ENCODE results near the gene RPL13A. TPM values are rescaled to one million over a fixed set of nuclear protein-coding genes. Genes with fewer than 3 reads are reported as not detected.
A peak's percentile ranks its signal among the peaks of the same experiment; 100 is the strongest.

RPL13A gene
- total and polyA plus RNA-seq, 9 of the 15 experiments (the other 6 are each of a cell fraction or from before 2014, with no cell fraction given): 1,744 to 5,482 (median 2,949) TPM

DNA sequence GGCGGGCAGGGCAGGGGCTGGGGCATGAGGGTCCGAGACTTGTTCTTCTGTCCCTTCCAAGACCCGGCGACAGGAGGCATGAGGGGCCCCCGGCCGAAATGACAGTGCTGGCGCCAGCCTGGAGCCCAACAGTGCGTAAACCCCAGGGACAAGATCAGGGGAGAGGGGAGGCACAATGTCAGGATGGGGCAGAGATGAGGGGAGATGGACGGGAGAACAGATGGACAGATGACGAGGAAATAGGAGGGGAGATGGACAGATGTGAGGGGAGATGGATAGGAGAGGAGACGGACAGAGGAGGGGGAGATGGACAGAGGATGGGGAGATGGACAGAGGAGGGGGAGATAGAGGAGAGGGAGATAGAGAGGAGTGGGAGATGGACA is 12.9 kb upstream of the RPL13A start (continued):
- TF ChIP-seq, protein P1, sequence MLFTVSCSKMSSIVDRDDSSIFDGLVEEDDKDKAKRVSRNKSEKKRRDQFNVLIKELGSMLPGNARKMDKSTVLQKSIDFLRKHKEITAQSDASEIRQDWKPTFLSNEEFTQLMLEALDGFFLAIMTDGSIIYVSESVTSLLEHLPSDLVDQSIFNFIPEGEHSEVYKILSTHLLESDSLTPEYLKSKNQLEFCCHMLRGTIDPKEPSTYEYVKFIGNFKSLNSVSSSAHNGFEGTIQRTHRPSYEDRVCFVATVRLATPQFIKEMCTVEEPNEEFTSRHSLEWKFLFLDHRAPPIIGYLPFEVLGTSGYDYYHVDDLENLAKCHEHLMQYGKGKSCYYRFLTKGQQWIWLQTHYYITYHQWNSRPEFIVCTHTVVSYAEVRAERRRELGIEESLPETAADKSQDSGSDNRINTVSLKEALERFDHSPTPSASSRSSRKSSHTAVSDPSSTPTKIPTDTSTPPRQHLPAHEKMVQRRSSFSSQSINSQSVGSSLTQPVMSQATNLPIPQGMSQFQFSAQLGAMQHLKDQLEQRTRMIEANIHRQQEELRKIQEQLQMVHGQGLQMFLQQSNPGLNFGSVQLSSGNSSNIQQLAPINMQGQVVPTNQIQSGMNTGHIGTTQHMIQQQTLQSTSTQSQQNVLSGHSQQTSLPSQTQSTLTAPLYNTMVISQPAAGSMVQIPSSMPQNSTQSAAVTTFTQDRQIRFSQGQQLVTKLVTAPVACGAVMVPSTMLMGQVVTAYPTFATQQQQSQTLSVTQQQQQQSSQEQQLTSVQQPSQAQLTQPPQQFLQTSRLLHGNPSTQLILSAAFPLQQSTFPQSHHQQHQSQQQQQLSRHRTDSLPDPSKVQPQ (CRISPR knock-in tag; IDR thresholded peaks at IDR 0.05; ENCODE audit: borderline replicate concordance): no peak
- TF ChIP-seq ZNF311 (CRISPR knock-in tag; IDR thresholded peaks at IDR 0.05): no peak

DNA sequence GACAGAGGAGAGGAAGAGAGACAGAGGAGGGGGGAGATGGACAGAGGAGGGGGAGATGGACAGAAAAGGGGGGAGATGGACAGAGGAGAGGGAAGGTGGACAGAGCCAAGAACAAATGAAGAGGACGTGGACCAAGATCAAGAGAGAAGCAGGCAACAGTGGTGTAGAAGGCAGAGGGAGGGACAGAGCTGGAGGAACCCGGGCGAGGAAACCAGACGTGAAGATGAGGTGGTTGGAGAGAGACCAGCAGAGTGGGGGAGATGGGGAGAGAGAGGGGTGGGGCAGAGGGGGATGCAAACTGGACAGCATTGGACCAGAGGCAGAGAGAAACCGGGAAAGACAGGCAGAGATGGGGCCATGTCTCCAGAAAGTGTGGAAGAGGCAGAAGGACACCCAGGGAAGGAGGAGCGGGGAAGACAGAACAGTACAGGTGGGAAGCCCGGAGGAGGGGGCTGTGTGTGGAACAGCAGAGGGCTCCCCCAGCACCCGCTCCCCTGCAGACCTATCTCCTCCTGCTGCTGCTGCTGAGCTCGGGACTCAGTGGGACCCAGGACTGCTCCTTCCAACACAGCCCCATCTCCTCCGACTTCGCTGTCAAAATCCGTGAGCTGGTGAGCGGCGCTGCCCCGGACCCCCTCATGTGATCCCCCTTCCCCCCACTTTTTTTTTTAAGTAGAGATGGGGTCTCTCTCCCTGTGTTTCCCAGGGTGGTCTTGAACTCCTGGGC is 12.1 kb upstream of the RPL13A start:
- ChIA-PET CTCF (ENCODE audit: low intra/inter-chr PET ratio) (interaction anchor here (0.9 kb wide), 1 partner anchor 83 kb away, joined by 4 read pairs; no protein-coding TSS in a partner anchor), POLR2A (interaction anchor here (0.6 to 1.7 kb wide), 3 partner anchors 13 to 146 kb away, joined by 4 to 16 read pairs (median 5); partner anchors contain the start of genes PIH1D1 and RPL13A)
- FAIRE-seq (no peak), DNase-seq (ENCODE audit: extremely low read depth in 1 of 4, low spot score in 3 of 4) (peak in 1 of 4 experiments; percentile 5), ATAC-seq (no peak)
- H4K20me1 ChIP-seq (replicated peaks; ENCODE audit: control insufficient read depth, insufficient read depth, low read length): no peaks in the 10 kb centered on the region
- intact Hi-C loops (cut with micrococcal nuclease) (no loop called here), in situ Hi-C loops (cut with MboI) (no loop called here)
- TF ChIP-seq ZBTB7A (IDR thresholded peaks at IDR 0.05; ENCODE audit: borderline replicate concordance, control insufficient read depth, low read depth, low read length) (0 out of 2 replicates have a peak, but pooled peaks have one; percentile 5), CEBPB (tag; IDR thresholded peaks at IDR 0.05) (no peak), CCNT2 (IDR thresholded peaks at IDR 0.05; ENCODE audit: borderline replicate concordance, extremely low read depth, insufficient read length, low read depth, low read length) (no peak)
- no peak overlapping the region for H3K4me3 ChIP-seq
- no peak overlapping the region for H3K27ac ChIP-seq (ENCODE audit: extremely low read depth, low read depth, low read length)
- H3K9ac ChIP-seq (ENCODE audit: insufficient read depth in 1 of 2, low read depth in 2 of 2, low read length in 2 of 2): peak overlapping the region in 1 of 2 experiments; percentile 94; a peak in 1 of 4 replicates
- peaks cover 11 to 44% of the 10 kb centered on the region in 2 experiments for H3K4me1 ChIP-seq (replicated peaks in 1 of 2; ENCODE audit: control insufficient read depth in 2 of 2, insufficient read depth in 2 of 2, low read length in 2 of 2)
- H3K27me3 ChIP-seq (ENCODE audit: control insufficient read depth in 2 of 2, insufficient read depth in 2 of 2, low read length in 2 of 2): no peaks in the 10 kb centered on the region
- H3K36me3 ChIP-seq (ENCODE audit: control insufficient read depth, insufficient read depth, low read length): peaks cover 7% of the 10 kb centered on the region; the same call in 1 of the 3 replicates
- 27% methylated on average over 7 of the region's 15 CpGs for WGBS (ENCODE audit: insufficient coverage, low coverage, missing lambda C conversion rate)
- no peaks in the 10 kb centered on the region for H3K9me3 ChIP-seq (replicated peaks; ENCODE audit: control insufficient read depth, insufficient read depth, low read depth, low read length)
- no peak overlapping the region for H2AFZ ChIP-seq (ENCODE audit: low read depth, low read length)
- no TSS peak for BruUV-seq (replicated peaks)
- H3K4me2 ChIP-seq (ENCODE audit: insufficient read depth, low read length): peak overlapping the region; percentile 73
- no peaks in the 10 kb centered on the region for H3K79me2 ChIP-seq (ENCODE audit: control insufficient read depth, insufficient read depth, low read length)
- H3K9me1 ChIP-seq (ENCODE audit: control insufficient read depth, insufficient read depth, low read length): no peaks in the 10 kb centered on the region
